PC-9 (cell line): ENCODE results near the gene BDH1. TPM values are rescaled to one million over a fixed set of nuclear protein-coding genes. Genes with fewer than 3 reads are reported as not detected.
A peak's percentile ranks its signal among the peaks of the same experiment; 100 is the strongest.
"Not testable (repeated sequence)": the region's sequence is repeated elsewhere in the genome, so short reads cannot be mapped to it uniquely, and the experiment has no call there.

Experiments
- BruUV-seq: library from RNA; stranded (reverse); fragments of 400-500 nt; replicated peaks from 2 replicates; lab custom pipeline; 2021; lab: Mats Ljungman, UMichigan
- CTCF ChIA-PET: fragments of 300-600 bp; sonication (Branson Sonifier 250); formaldehyde crosslinking; loops from one replicate; lab custom pipeline; 2022; ENCODE audit warnings: antibody characterized with exemption; lab: Charles Lee
- POLR2A ChIA-PET: fragments of 300-600 bp; sonication (Branson Sonifier 250); formaldehyde crosslinking; loops from one replicate; lab custom pipeline; 2022; ENCODE audit warnings: antibody characterized with exemption; ENCODE audit not compliant: unreplicated experiment; lab: Charles Lee
- DNase-seq, 2 experiments: peaks; one replicate each; pipeline versions ENCODE4 v3.0.0 to v3.0.0-alpha.2; 2015 to 2022; ENCODE audit warnings: mixed read lengths in 1 of 2
- H2AFZ ChIP-seq: fragments of 200-600 bp; sonication (generic); 2 replicates; pipeline ENCODE4 v1.8.1; 2017; ENCODE audit warnings: antibody characterized with exemption
- H3F3A ChIP-seq: fragments of 200-600 bp; sonication (generic); 2 replicates; pipeline ENCODE4 v1.8.1; 2017; ENCODE audit warnings: antibody characterized with exemption, mild to moderate bottlenecking, low read depth; ENCODE audit not compliant: insufficient read depth
- H3K27ac ChIP-seq: fragments of 200-600 bp; sonication (generic); 2 replicates; pipeline ENCODE4 v1.6.1; 2016; ENCODE audit warnings: mixed run types
- H3K27me3 ChIP-seq: fragments of 200-600 bp; sonication (generic); 2 replicates; pipeline ENCODE4 v1.6.1; 2016; ENCODE audit warnings: low read depth, mixed run types; ENCODE audit not compliant: insufficient read depth
- H3K36me3 ChIP-seq: fragments of 200-600 bp; sonication (generic); 2 replicates; pipeline ENCODE4 v1.6.1; 2016; ENCODE audit warnings: low read depth, mixed run types
- H3K4me1 ChIP-seq: fragments of 200-600 bp; sonication (generic); replicated peaks from 2 replicates; pipeline ENCODE4 v1.6.1; 2016; ENCODE audit warnings: mixed run types; ENCODE audit not compliant: insufficient read depth
- H3K4me2 ChIP-seq: fragments of 200-600 bp; sonication (generic); 2 replicates; pipeline ENCODE4 v1.6.1; 2017; ENCODE audit warnings: mixed run types
- H3K4me3 ChIP-seq: fragments of 200-600 bp; sonication (generic); 2 replicates; pipeline ENCODE4 v1.6.1; 2016; ENCODE audit warnings: mixed run types
- H3K79me2 ChIP-seq: fragments of 200-600 bp; sonication (generic); 2 replicates; pipeline ENCODE4 v1.6.1; 2017; ENCODE audit warnings: low read depth, mixed run types
- H3K9me2 ChIP-seq: fragments of 200-600 bp; sonication (generic); 2 replicates; pipeline ENCODE4 v1.8.1; 2017; ENCODE audit warnings: mild to moderate bottlenecking; ENCODE audit not compliant: insufficient read depth
- H3K9me3 ChIP-seq: fragments of 200-600 bp; sonication (generic); 2 replicates; pipeline ENCODE4 v1.8.1; 2016; ENCODE audit warnings: low read depth; ENCODE audit not compliant: insufficient read depth
- H4K20me1 ChIP-seq: fragments of 200-600 bp; sonication (generic); 2 replicates; pipeline ENCODE4 v1.8.1; 2017; ENCODE audit not compliant: insufficient read depth
- CTCF ChIP-seq: fragments of 200-600 bp; sonication (generic); conservative IDR thresholded peaks from 2 replicates; pipeline ENCODE4 v1.6.1; 2017; ENCODE audit warnings: mixed run types, antibody characterized with exemption, mild to moderate bottlenecking, moderate library complexity
- EZH2 ChIP-seq: fragments of 200-600 bp; sonication (generic); IDR thresholded peaks from 2 replicates; pipeline ENCODE4 v1.8.0; 2017; ENCODE audit warnings: antibody characterized with exemption, low read depth
- intact Hi-C: fragments of 100-400 bp; cut with micrococcal nuclease; formaldehyde crosslinking; loops from one replicate; pipeline ENCODE4 v1.10.0; 2022; ENCODE audit not compliant: unreplicated experiment
- total RNA-seq: library from RNA; stranded (reverse); gene quantifications from 2 replicates; pipeline ENCODE4 v1.2.3, GENCODE V29; 2021

Gene BDH1
- total RNA-seq, 1 experiment from 2014 or later = 55.1 TPM

DNA sequence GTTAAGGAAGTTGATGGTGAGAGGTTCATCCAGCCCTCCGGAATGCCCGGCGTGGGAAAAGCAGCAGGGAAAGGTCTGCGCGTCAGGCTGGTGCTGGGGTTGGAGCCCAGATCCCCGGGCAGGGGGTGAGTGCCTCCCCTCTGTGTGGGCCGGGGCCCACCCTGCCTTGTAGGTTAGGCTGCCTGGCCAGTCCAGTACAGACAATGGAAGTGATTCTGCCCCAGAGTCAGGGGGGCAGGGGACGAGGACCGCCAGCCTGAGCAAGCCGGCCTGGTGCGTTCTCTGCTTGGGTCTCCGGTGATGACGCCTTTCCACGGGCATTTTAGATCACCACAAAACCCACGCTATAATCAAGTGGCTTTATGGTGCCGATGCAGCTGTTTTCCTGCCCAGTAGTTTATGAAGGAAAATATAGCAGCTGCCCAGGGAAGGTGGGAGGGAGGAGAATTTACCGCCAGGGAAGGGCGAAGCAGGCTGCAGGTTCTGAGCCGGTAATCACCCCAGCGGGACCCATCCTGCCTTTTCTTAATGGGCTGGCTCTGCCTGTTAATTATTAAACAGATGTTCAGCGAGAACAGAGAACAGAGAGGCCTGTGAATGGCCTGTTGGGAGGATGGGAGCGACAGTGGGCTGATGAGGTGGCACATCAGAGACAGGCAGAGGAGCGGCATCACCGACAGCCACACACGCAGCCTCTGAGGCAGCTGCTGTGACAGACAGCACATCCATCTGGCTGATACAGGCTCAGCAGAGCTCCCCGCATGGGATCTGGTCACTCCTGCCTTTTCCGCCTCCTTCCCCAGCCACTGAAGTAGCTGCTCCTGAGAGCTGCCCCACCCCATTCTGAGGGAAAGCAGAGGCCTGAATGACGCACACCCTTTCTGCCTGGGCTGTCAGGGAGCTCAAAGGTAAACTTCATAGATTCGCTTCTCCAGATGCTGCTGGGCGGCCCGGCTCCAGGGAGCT, 35.2 kb downstream of the BDH1 start:
- peaks cover 18% of the 10 kb centered on the region; the same call in 1 of the 2 replicates for H3F3A ChIP-seq
- peak in 1 of 2 experiments; percentile 41 for DNase-seq
- intact Hi-C loops = no loop called here

GRCh38 chr3:197519801-197520211, 36.0 kb downstream of the BDH1 start:
- Histone ChIP-seq H4K20me1 (no peaks in the 10 kb centered on the region), H2AFZ (no peak overlapping the region), H3K4me3 (no peak overlapping the region), H3K9me3 (no peaks in the 10 kb centered on the region), H3K4me1 (peaks cover 29% of the 10 kb centered on the region), H3K27me3 (no peaks in the 10 kb centered on the region), H3K79me2 (no peaks in the 10 kb centered on the region), H3K9me2 (no peaks in the 10 kb centered on the region), H3K36me3 (no peaks in the 10 kb centered on the region), H3F3A (peaks cover 18% of the 10 kb centered on the region; the same call in 1 of the 2 replicates), H3K4me2 (no peak overlapping the region), H3K27ac (no peak overlapping the region)
- POLR2A ChIA-PET = no interaction called here
- TF ChIP-seq CTCF (no peak), EZH2 (no peak)
- no peak for DNase-seq
- intact Hi-C loops = no loop called here
- CTCF ChIA-PET = no interaction called here
- no TSS peak for BruUV-seq

More for the DNA sequence above, 35.2 kb downstream of the BDH1 start:
- ChIA-PET POLR2A (no interaction called here), CTCF (interaction anchor here (0.6 kb wide), 1 partner anchor 28 kb away, joined by 4 read pairs; no protein-coding TSS in a partner anchor)
- no peak overlapping the region for H3K27ac ChIP-seq
- H3K27me3 ChIP-seq = no peaks in the 10 kb centered on the region
- H3K4me2 ChIP-seq = no peak overlapping the region
- H3K9me2 ChIP-seq = no peaks in the 10 kb centered on the region
- H2AFZ ChIP-seq = no peak overlapping the region
- TF ChIP-seq CTCF = no peak
- TF ChIP-seq EZH2 = no peak
- H3K36me3 ChIP-seq = no peaks in the 10 kb centered on the region
- H3K4me3 ChIP-seq = no peak overlapping the region
- no peaks in the 10 kb centered on the region for H4K20me1 ChIP-seq
- peaks cover 29% of the 10 kb centered on the region for H3K4me1 ChIP-seq
- no TSS peak for BruUV-seq
- no peaks in the 10 kb centered on the region for H3K9me3 ChIP-seq
- no peaks in the 10 kb centered on the region for H3K79me2 ChIP-seq

GRCh38 chr3:197518881-197519421, 36.8 kb downstream of the BDH1 start:
- POLR2A ChIA-PET = no interaction called here
- H3K4me3 ChIP-seq = no peak overlapping the region
- H4K20me1 ChIP-seq = no peaks in the 10 kb centered on the region
- CTCF ChIA-PET = no interaction called here
- H3K9me3 ChIP-seq = no peaks in the 10 kb centered on the region
- TF ChIP-seq EZH2 (no peak), CTCF (no peak)
- intact Hi-C loops = no loop called here
- no peak for DNase-seq
- H3K4me1 ChIP-seq = peaks cover 29% of the 10 kb centered on the region
- no peaks in the 10 kb centered on the region for H3K9me2 ChIP-seq
- H3K27ac ChIP-seq = no peak overlapping the region
- H3K4me2 ChIP-seq = no peak overlapping the region
- no peak overlapping the region for H2AFZ ChIP-seq
- H3K36me3 ChIP-seq = no peaks in the 10 kb centered on the region
- H3F3A ChIP-seq = peaks cover 18% of the 10 kb centered on the region; the same call in 1 of the 2 replicates
- no peaks in the 10 kb centered on the region for H3K27me3 ChIP-seq
- BruUV-seq = no TSS peak
- no peaks in the 10 kb centered on the region for H3K79me2 ChIP-seq

GRCh38 chr3:197517922-197518683, 37.7 kb downstream of the BDH1 start:
- H3K4me2 ChIP-seq, CTCF ChIA-PET, H3K27me3 ChIP-seq, H3K9me3 ChIP-seq, H3K4me3 ChIP-seq, POLR2A ChIA-PET, H2AFZ ChIP-seq, H3K79me2 ChIP-seq, H3K9me2 ChIP-seq, H4K20me1 ChIP-seq, H3K27ac ChIP-seq, DNase-seq, BruUV-seq, H3K36me3 ChIP-seq: not testable (repeated sequence)
- peaks cover 18% of the 10 kb centered on the region; the same call in 1 of the 2 replicates for H3F3A ChIP-seq
- intact Hi-C loops = loop anchor here (2.0 kb wide), 1 partner anchor 37 kb away; the partner anchor contains the start of gene BDH1
- peaks cover 29% of the 10 kb centered on the region for H3K4me1 ChIP-seq
